GM18870 (cell line): ENCODE measurements around the gene SLC25A40.
"Not testable (repeated sequence)": the region's sequence is repeated elsewhere in the genome, so short reads cannot be mapped to it uniquely, and the experiment has no call there.

Source experiments
- ATAC-seq: cut with Tn5 transposase; IDR thresholded peaks from one replicate; pipeline ENCODE4 v1.9.1; 2021; ENCODE audit warnings: moderate library complexity; ENCODE audit not compliant: unreplicated experiment

The SLC25A40 gene

DNA sequence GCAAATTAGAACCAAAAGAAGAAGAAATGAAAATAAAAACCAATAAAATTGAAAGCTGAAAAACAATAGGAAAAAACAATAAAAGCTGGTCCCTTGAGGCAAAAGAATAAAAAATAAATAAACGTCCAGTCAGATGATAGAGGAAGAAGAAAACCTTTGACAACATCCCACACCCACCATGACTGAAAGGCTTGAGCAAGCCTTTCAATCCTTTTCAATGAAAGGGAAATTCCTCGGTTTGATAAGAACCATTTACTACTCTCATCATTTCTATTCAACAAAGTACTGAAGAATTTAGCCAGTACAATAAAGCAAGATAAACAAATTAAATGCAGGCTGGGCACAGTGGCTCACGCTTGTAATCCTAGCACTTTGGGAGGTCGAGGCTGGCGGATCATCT lies 3.8 kb downstream of the SLC25A40 start:
- ATAC-seq: no peak

- no peak for ATAC-seq
These were observed 5.7 kb downstream of the SLC25A40 start for GRCh38 chr7:87870471-87870870.

- not testable (repeated sequence) for ATAC-seq
These were observed 9.6 kb downstream of the SLC25A40 start for GRCh38 chr7:87866533-87866932.

GRCh38 chr7:87866089-87866488 lies 10.1 kb downstream of the SLC25A40 start:
- no peak for ATAC-seq

DNA sequence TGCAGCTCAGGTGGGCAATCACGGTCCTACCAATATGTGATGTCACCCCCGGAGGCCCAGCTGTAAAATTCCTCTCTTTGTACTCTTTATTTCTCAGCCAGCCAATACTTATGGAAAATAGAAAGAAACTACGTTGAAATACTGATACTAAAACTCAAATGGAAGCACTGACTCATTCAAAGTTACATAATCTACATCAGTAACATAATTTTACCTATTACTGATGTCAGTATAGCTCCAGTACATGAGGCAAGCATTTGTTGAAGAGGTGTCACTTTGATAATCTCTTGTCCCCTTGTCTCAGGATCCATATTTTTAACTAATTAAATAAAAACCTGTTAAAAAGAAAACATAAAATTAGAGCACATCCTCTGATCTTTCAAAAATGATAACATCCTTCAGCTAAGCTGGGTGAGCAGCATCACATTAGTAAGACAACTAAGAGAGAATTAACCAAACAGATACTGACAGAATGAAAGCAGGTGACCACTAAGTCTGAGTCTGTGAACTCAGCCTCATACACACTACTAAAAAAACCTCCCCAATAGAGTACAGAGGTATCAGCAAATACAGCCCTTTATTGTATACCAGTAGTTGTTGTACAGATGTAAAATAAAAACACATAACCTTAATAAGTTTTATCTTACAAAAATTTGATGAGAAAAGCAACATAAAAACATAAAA lies 17.6 kb downstream of the SLC25A40 start:
- no peak for ATAC-seq

- no peak for ATAC-seq
These were observed 22.8 kb downstream of the SLC25A40 start for GRCh38 chr7:87853237-87853864.

DNA sequence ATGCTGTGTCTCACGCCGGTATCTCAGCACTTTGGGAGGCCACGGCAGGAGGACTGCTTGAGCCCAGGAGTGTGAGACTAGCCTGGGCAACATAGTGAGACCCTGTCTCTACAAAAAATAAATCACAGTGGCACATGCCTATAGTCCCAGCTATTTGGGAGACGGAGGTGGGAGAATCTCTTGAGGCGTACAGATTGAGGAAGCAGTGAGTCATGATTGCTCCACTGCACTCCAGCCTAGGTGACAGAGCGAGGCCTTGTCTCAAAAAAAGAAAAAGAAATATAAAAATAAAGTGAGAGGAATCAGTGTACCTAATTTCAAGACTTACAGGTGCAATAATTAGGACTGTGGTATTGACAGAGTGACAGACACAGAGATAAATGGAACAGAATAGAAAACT lies 23.9 kb downstream of the SLC25A40 start:
- ATAC-seq: no peak

- ATAC-seq: no peak
These were observed 25.1 kb downstream of the SLC25A40 start for GRCh38 chr7:87850836-87851593.

DNA sequence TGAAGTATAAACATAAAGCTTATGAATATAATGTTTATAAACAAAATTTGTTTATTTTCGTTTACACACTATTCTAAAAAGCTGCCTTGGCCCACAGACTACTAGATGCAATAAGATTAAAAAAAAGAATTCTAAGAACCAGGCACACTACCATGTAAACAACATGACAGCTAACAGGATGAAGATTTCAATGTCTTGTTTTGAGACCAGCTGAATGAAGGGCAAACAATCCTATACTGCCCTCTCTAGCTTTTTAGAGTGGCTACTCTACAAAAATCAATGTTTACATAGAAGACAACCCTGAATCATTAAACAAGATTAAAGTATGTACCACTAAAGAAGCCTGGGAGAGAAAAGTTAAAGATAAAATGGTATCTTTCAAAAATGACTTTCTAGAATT lies 38.6 kb downstream of the SLC25A40 start:
- ATAC-seq: no peak

DNA sequence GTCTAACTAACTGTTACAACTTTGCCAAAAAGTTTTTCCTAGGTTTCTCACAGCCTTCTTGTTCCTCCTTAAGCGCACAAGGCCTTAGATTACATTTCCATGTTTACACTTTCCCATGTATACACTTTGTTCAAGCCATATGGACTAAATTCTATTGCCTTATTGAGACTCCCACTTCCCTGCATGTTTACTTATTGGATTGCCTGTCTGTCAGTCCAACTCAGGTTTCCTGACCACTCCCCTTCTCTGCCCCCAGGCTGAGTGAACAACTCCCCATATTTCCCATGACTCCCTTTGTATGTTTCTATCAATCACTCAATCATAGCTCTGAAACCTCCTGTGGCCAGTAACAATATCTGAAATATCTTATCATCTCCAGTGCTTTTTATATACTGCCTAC lies 43.0 kb downstream of the SLC25A40 start:
- no peak for ATAC-seq

- ATAC-seq: no peak
These were observed 45.1 kb downstream of the SLC25A40 start for GRCh38 chr7:87831097-87831496.

GRCh38 chr7:87828383-87828782 lies 47.8 kb downstream of the SLC25A40 start:
- not testable (repeated sequence) for ATAC-seq

DNA sequence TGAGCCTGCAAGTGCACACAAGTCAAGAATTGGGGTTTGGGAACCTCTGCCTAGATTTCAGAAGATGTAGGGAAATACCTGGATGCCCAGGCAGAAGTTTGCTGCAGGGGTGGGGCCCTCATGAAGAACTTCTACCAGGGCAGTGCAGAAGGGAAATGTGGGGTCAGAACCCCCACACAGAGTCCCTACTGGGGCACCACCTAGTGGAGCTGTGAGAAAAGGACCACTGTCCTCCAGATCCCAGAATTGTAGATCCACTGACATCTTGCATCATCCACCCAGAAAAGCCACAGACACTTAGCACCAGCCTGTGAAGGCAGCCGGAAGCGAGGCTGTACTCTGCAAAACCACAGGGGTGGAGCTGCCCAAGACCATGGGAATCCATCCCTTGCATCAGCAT lies 50.8 kb downstream of the SLC25A40 start:
- ATAC-seq: not testable (repeated sequence)

DNA sequence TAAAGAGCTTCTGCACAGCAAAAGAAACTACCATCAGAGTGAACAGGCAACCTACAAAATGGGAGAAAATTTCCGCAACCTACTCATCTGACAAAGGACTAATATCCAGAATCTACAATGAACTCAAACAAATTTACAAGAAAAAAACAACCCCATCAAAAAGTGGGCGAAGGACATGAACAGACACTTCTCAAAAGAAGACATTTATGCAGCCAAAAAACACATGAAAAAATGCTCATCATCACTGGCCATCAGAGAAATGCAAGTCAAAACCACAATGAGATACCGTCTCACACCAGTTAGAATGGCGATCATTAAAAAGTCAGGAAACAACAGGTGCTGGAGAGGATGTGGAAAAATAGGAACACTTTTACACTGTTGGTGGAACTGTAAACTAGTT lies 54.1 kb downstream of the SLC25A40 start:
- not testable (repeated sequence) for ATAC-seq

DNA sequence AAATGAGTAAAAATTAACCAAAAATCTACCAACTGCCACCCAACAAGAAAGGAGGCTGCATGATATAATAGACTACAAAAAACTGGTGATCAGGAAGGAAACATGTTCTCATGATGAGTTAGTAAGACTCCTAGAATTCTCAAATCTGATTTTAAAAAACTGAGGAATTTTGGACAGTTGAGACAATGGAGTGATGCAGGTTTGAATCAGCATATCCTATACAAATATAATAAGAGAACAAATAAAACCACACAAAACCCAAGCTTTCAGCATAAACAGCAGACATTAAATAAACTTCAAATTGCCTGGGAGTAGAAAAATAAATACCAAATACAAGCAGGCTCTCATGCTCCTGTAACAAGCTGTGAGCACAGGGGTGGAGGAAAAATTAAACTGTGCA lies 57.8 kb downstream of the SLC25A40 start:
- ATAC-seq: no peak

DNA sequence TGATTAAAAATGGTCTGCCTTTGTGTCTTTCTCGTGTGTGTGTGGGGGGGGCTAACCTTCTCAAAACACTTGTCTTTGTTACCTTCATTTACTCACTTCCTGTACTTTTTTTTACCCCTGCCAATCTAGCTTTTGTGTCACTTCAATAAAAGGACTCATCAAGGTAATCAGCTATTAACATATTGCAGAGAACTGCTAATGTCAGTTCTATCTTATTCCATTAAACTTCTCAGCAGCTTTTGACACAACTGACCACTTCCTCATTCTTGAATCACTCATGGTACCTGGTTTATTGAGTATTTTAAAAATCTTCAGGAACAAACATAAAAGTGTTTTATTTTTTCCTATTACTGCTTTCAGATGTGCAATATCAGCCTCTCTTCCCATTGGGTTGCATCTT lies 59.8 kb downstream of the SLC25A40 start:
- no peak for ATAC-seq

GRCh38 chr7:87810726-87811125 lies 65.4 kb downstream of the SLC25A40 start:
- ATAC-seq: no peak

- ATAC-seq: no peak
These were observed 66.0 kb downstream of the SLC25A40 start for GRCh38 chr7:87810130-87810529.

GRCh38 chr7:87806150-87806549 lies 70.0 kb downstream of the SLC25A40 start:
- no peak for ATAC-seq

GRCh38 chr7:87797798-87798403 lies 78.3 kb downstream of the SLC25A40 start:
- peak; percentile 96 for ATAC-seq

GRCh38 chr7:87797395-87797794 lies 78.8 kb downstream of the SLC25A40 start:
- ATAC-seq: peak; percentile 21
